Glutamatergic neuron (in vitro differentiated cells): ENCODE results near the gene LIMA1. TPM values are rescaled to one million over a fixed set of nuclear protein-coding genes. Genes with fewer than 3 reads are reported as not detected.
"Not testable (repeated sequence)": the region's sequence is repeated elsewhere in the genome, so short reads cannot be mapped to it uniquely, and the experiment has no call there.

ENCODE experiments used
- DNase-seq: peaks from one replicate; pipeline ENCODE4 v3.0.0; 2022
- H3K27ac Mint-ChIP-seq: one replicate; pipeline ENCODE4 v1.8.0; 2020; ENCODE audit warnings: mild to moderate bottlenecking, mixed read lengths, inconsistent platforms; ENCODE audit not compliant: unreplicated experiment
- H3K27me3 Mint-ChIP-seq: one replicate; pipeline ENCODE4 v1.8.0; 2020; ENCODE audit warnings: mild to moderate bottlenecking, moderate library complexity, mixed read lengths, inconsistent platforms; ENCODE audit not compliant: unreplicated experiment
- H3K36me3 Mint-ChIP-seq: one replicate; pipeline ENCODE4 v1.8.0; 2020; ENCODE audit warnings: mild to moderate bottlenecking, mixed read lengths, inconsistent platforms; ENCODE audit not compliant: unreplicated experiment
- H3K4me1 Mint-ChIP-seq: one replicate; pipeline ENCODE4 v1.8.0; 2020; ENCODE audit warnings: mild to moderate bottlenecking, low read depth, mixed read lengths, inconsistent platforms; ENCODE audit not compliant: unreplicated experiment
- H3K4me3 Mint-ChIP-seq: one replicate; pipeline ENCODE4 v1.8.0; 2020; ENCODE audit warnings: mild to moderate bottlenecking, mixed read lengths, inconsistent platforms; ENCODE audit not compliant: unreplicated experiment
- H3K9me3 Mint-ChIP-seq: one replicate; pipeline ENCODE4 v1.8.0; 2020; ENCODE audit warnings: mild to moderate bottlenecking, moderate library complexity, mixed read lengths, inconsistent platforms; ENCODE audit not compliant: unreplicated experiment
- total RNA-seq: library from RNA; stranded (reverse); fragmentation: NEBNext Ultra II Directional; extraction: Animal tissue kit (Norgen Biotek cat#: 25700); gene quantifications from one replicate; pipeline ENCODE4 v1.2.1, GENCODE V29; 2021; ENCODE audit not compliant: unreplicated experiment
- TF ChIP-seq, protein P1 (sequence below): fragments of 200-600 bp; sonication (generic); IDR thresholded peaks from one replicate; pipeline ENCODE4 v1.5.0; 2021; ENCODE audit not compliant: partially characterized antibody, unreplicated experiment

The LIMA1 gene
- total RNA-seq, 1 donor from 2014 or later: 69.4 TPM

DNA sequence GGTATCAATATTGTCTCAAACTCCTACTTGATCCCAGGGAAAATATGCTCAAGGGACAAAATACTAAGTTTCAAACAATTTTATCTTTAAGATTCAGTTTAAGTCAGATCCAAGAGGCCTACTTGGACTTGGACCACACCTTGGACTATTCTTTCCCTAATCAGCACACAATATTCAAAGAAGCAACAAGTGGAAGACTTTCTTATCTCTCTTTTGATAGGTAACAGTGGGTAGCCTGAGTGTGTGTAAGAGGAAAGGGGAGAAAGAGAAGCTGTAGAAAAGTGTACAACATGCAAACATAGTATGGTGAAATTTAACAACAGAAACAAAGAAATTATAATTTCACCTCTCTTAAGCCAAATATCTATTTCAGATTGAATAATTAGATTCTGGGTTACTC is 122.7 kb downstream of the LIMA1 start:
- Mint-ChIP-seq H3K36me3 (peaks cover 17% of the 10 kb centered on the region), H3K9me3 (peaks cover 4% of the 10 kb centered on the region), H3K27me3 (peaks cover 1% of the 10 kb centered on the region), H3K4me3 (no peak overlapping the region), H3K4me1 (peaks cover 6% of the 10 kb centered on the region), H3K27ac (no peak overlapping the region)
- DNase-seq: no peak
- TF ChIP-seq, protein P1, sequence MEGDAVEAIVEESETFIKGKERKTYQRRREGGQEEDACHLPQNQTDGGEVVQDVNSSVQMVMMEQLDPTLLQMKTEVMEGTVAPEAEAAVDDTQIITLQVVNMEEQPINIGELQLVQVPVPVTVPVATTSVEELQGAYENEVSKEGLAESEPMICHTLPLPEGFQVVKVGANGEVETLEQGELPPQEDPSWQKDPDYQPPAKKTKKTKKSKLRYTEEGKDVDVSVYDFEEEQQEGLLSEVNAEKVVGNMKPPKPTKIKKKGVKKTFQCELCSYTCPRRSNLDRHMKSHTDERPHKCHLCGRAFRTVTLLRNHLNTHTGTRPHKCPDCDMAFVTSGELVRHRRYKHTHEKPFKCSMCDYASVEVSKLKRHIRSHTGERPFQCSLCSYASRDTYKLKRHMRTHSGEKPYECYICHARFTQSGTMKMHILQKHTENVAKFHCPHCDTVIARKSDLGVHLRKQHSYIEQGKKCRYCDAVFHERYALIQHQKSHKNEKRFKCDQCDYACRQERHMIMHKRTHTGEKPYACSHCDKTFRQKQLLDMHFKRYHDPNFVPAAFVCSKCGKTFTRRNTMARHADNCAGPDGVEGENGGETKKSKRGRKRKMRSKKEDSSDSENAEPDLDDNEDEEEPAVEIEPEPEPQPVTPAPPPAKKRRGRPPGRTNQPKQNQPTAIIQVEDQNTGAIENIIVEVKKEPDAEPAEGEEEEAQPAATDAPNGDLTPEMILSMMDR: no peak

DNA sequence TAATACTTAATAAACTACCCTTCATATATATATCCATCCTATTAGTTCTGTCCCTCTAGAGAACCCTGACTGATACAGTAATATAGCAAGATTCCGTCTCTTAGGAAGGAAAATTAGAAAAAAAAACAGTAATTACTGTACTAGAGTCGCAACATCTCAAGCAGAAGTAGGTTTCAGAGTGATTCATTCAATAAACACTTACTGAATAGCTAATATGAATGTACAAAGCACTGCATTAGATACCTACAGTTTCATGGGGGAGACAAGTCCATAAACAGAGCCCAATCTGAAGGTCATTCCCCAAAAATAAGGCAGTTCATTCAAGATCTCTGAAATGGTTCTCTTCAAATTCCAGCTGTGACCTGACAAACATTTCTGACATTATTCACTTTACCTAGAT is 126.1 kb downstream of the LIMA1 start:
- TF ChIP-seq, protein P1: no peak
- Mint-ChIP-seq H3K4me1 (no peaks in the 10 kb centered on the region), H3K27me3 (no peaks in the 10 kb centered on the region), H3K27ac (no peak overlapping the region), H3K36me3 (peaks cover 17% of the 10 kb centered on the region), H3K4me3 (no peak overlapping the region), H3K9me3 (peaks cover 4% of the 10 kb centered on the region)
- no peak for DNase-seq

DNA sequence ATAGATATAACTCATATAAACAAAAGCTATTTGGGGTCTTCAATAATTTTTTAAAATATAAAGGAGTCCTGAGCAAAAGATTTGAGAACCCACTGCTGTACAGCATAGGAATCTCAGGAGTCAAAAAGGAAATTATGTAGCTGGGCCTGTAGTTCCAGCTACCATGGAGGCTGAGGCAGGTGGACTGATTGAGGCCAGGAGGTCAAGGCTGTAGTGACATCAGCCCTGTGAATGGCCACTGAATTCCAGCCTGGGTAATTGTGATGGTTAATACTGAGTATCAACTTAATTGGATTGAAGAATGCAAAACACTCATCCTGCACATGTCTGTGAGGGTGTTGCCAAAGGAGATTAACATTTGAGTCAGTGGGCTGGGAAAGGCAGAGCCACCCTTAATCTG is 126.7 kb downstream of the LIMA1 start:
- no peaks in the 10 kb centered on the region for H3K4me1 Mint-ChIP-seq
- H3K36me3 Mint-ChIP-seq: peaks cover 17% of the 10 kb centered on the region
- peaks cover 4% of the 10 kb centered on the region for H3K9me3 Mint-ChIP-seq
- TF ChIP-seq, protein P1: no peak
- H3K4me3 Mint-ChIP-seq: no peak overlapping the region
- H3K27me3 Mint-ChIP-seq: no peaks in the 10 kb centered on the region
- no peak for DNase-seq
- H3K27ac Mint-ChIP-seq: no peak overlapping the region

DNA sequence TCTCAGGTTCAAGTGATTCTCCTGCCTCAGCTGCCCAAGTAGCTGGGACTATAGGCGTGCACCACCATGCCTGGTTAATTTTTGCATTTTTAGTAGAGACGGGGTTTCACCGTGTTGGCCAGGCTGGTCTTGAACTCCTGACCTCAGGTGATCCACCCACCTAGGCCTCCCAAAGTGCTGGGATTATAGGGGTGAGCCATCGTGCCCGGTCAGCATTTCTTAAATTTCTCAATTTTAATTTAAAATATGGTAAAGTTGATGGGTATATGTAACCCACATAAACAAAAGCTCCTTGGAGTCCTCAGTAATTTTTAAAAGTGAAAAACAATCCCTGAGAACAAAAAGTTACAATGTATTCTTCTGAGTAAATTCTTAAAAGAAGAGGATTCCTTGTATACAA is 128.4 kb downstream of the LIMA1 start:
- H3K36me3 Mint-ChIP-seq: peaks cover 17% of the 10 kb centered on the region
- H3K27ac Mint-ChIP-seq, H3K4me1 Mint-ChIP-seq: not testable (repeated sequence)

DNA sequence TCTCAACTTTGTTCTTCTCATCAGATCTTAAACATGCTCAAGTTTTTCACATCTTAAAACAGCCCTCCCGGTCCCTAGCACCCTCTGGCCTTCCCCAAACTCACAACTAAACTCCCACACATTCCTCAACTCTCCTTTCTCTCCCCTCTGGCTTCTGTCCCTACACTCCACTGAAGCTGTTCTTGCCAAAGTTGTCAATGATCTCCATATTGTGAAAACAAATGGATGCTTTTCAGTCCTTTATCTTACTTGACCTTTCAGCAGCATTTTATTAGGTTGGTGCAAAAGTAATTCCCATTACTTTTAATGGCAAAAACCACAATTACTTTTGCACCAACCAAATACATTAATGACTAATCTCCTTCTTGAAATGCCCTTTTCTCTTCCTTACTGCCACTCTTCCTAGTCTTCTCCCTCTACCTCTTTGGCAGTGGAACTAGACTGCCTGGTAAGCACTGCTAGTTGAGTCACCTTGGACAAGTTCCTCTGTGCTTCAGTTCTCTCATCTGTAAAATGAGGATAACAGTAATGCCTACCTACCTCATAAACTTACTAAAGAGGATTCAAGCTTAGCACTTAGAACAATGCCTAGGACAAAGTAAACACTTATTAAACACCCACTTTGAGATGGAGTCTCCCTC is 132.2 kb downstream of the LIMA1 start:
- H3K9me3 Mint-ChIP-seq: no peaks in the 10 kb centered on the region
- no peaks in the 10 kb centered on the region for H3K36me3 Mint-ChIP-seq
- TF ChIP-seq, protein P1: no peak
- H3K4me1 Mint-ChIP-seq: no peaks in the 10 kb centered on the region
- no peak for DNase-seq
- H3K27me3 Mint-ChIP-seq: peaks cover 2% of the 10 kb centered on the region
- H3K4me3 Mint-ChIP-seq: no peak overlapping the region
- H3K27ac Mint-ChIP-seq: no peak overlapping the region

More for the DNA sequence above, 128.4 kb downstream of the LIMA1 start:
- not testable (repeated sequence) for H3K27me3 Mint-ChIP-seq, H3K4me3 Mint-ChIP-seq, DNase-seq, H3K9me3 Mint-ChIP-seq
